Measurements from ENCODE around the gene CENPM. TPM values are rescaled to one million over a fixed set of nuclear protein-coding genes. Genes with fewer than 3 reads are reported as not detected.

CENPM gene
- total and polyA plus RNA-seq, 4 donors = 0.17 to 26.3 (median 2.3) TPM

DNA sequence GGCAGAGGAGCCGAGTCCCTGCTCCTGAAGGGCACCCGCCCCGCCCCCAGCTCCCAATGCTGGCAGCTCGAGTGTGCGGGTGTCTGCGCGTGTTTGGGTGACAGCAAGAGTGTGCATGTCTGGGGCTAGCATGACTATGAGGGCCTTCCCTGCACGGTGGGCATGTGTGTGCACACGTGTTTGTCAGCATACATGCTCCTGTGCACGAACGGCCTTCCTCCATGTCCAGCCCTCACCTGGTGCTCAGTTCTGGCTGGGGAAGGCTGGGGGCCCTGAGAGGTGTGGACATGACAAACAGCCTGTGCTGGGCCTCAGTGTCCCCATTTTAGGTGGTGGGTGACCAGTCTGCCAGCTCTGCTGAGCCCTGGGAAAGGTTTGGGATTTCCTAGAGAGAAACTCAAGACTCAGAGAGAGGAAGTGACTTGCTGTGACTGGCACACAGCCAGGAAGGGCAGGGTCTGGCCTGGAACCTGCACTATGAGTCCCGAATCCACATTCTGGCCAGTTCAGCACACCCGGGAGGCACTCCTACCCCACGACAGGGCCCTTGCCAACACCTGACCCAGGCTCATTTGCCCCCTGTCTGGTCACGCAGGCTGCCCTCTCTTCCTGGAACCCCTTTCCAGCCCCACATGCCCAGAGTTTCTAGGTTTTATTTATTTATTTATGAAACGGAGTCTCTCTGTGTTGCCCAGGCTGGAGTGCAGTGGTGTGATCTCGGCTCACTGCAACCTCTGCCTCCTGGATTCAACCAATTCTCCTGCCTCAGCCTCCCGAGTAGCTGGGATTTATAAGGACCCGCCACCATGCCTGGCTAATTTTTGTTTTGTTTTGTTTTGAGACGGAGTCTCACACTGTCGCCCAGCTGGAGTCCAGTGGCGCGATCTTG is 28.8 kb downstream of the CENPM start:
- no peak overlapping the region for H3K27ac ChIP-seq (ENCODE audit: low read depth in 1 of 2, low read length in 2 of 2)
- 64% methylated on average over 23 of the region's 23 CpGs for WGBS
- H3K36me3 ChIP-seq (ENCODE audit: control insufficient read depth in 4 of 4, insufficient read depth in 3 of 4, low read depth in 1 of 4, low read length in 3 of 4) = no peaks in the 10 kb centered on the region
- H3K9ac ChIP-seq (ENCODE audit: low read depth in 1 of 2, low read length in 2 of 2) = no peak overlapping the region
- no peak for TF ChIP-seq SP1 (IDR thresholded peaks at IDR 0.05)
- no peak for TF ChIP-seq NR2F2 (IDR thresholded peaks at IDR 0.05)
- TF ChIP-seq, protein P1, sequence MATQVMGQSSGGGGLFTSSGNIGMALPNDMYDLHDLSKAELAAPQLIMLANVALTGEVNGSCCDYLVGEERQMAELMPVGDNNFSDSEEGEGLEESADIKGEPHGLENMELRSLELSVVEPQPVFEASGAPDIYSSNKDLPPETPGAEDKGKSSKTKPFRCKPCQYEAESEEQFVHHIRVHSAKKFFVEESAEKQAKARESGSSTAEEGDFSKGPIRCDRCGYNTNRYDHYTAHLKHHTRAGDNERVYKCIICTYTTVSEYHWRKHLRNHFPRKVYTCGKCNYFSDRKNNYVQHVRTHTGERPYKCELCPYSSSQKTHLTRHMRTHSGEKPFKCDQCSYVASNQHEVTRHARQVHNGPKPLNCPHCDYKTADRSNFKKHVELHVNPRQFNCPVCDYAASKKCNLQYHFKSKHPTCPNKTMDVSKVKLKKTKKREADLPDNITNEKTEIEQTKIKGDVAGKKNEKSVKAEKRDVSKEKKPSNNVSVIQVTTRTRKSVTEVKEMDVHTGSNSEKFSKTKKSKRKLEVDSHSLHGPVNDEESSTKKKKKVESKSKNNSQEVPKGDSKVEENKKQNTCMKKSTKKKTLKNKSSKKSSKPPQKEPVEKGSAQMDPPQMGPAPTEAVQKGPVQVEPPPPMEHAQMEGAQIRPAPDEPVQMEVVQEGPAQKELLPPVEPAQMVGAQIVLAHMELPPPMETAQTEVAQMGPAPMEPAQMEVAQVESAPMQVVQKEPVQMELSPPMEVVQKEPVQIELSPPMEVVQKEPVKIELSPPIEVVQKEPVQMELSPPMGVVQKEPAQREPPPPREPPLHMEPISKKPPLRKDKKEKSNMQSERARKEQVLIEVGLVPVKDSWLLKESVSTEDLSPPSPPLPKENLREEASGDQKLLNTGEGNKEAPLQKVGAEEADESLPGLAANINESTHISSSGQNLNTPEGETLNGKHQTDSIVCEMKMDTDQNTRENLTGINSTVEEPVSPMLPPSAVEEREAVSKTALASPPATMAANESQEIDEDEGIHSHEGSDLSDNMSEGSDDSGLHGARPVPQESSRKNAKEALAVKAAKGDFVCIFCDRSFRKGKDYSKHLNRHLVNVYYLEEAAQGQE (IDR thresholded peaks at IDR 0.05) = no peak
- no peak for TF ChIP-seq FOXA2 (IDR thresholded peaks at IDR 0.05)
- no peak for TF ChIP-seq GABPA (IDR thresholded peaks at IDR 0.05 in 1 of 2, conservative IDR thresholded peaks at IDR 0.05 in 1 of 2)
- TF ChIP-seq RAD21 (IDR thresholded peaks at IDR 0.05) = no peak
- TF ChIP-seq, protein P2, sequence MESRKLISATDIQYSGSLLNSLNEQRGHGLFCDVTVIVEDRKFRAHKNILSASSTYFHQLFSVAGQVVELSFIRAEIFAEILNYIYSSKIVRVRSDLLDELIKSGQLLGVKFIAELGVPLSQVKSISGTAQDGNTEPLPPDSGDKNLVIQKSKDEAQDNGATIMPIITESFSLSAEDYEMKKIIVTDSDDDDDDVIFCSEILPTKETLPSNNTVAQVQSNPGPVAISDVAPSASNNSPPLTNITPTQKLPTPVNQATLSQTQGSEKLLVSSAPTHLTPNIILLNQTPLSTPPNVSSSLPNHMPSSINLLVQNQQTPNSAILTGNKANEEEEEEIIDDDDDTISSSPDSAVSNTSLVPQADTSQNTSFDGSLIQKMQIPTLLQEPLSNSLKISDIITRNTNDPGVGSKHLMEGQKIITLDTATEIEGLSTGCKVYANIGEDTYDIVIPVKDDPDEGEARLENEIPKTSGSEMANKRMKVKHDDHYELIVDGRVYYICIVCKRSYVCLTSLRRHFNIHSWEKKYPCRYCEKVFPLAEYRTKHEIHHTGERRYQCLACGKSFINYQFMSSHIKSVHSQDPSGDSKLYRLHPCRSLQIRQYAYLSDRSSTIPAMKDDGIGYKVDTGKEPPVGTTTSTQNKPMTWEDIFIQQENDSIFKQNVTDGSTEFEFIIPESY (IDR thresholded peaks at IDR 0.05) = no peak
- no peak for TF ChIP-seq YY1 (IDR thresholded peaks at IDR 0.05)
- H3K9me3 ChIP-seq (ENCODE audit: control insufficient read depth in 4 of 4, low read length in 3 of 4) = no peaks in the 10 kb centered on the region
- peaks cover 0 to 11% (median 5%) of the 10 kb centered on the region in 4 donors for H3K27me3 ChIP-seq (ENCODE audit: control insufficient read depth in 4 of 4, insufficient read depth in 4 of 4, low read length in 3 of 4)
- DNase-seq (ENCODE audit: low spot score) = peak; percentile 46
- H3K4me3 ChIP-seq (ENCODE audit: low read depth in 1 of 3, low read length in 3 of 3) = no peak overlapping the region
- peaks cover 0 to 24% (median 11%) of the 10 kb centered on the region in 4 donors for H3K4me1 ChIP-seq (ENCODE audit: control insufficient read depth in 4 of 4, insufficient read depth in 4 of 4, low read length in 3 of 4)

DNA sequence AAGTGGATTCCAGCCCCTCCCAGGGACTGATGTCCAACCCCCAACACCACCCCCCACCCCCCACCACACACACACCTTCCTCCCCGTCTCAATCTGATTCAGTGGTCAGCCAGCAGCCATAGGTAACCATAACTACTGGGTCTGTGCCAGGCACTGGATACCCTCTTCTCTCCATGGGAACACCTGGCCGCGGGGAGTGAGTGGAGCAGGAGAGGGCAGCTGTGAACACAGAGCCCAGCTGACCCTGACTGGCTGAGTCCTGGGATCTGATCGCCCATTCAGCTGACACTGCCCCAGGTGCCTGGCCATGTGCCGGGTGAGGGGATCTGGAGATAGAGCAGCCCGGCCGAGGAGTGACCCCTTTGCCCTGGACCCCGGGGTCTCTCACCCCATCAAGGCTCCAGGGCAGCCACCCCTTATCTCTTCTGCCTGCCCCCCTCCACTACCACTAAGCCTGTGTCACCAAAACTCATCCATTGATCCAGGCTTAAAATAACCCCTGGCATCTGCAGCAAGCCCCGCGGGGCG is 29.5 kb downstream of the CENPM start:
- H3K4me3 ChIP-seq (ENCODE audit: low read depth in 1 of 3, low read length in 3 of 3) = no peak overlapping the region
- TF ChIP-seq SP1 (IDR thresholded peaks at IDR 0.05) (no peak), FOXA2 (IDR thresholded peaks at IDR 0.05) (no peak), GABPA (IDR thresholded peaks at IDR 0.05 in 1 of 2, conservative IDR thresholded peaks at IDR 0.05 in 1 of 2) (no peak), NR2F2 (IDR thresholded peaks at IDR 0.05) (no peak), FOXA1 (IDR thresholded peaks at IDR 0.05) (no peak), RAD21 (IDR thresholded peaks at IDR 0.05) (no peak), JUND (IDR thresholded peaks at IDR 0.05) (no peak), TAF1 (conservative IDR thresholded peaks at IDR 0.05) (no peak)
- TF ChIP-seq, protein P3, sequence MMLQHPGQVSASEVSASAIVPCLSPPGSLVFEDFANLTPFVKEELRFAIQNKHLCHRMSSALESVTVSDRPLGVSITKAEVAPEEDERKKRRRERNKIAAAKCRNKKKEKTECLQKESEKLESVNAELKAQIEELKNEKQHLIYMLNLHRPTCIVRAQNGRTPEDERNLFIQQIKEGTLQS (IDR thresholded peaks at IDR 0.05) = no peak
- TF ChIP-seq, protein P1 (IDR thresholded peaks at IDR 0.05) = no peak
- TF ChIP-seq, protein P4, sequence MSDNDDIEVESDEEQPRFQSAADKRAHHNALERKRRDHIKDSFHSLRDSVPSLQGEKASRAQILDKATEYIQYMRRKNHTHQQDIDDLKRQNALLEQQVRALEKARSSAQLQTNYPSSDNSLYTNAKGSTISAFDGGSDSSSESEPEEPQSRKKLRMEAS (IDR thresholded peaks at IDR 0.05) = no peak
- TF ChIP-seq, protein P2 (IDR thresholded peaks at IDR 0.05) = no peak
- no peaks in the 10 kb centered on the region for H3K9me3 ChIP-seq (ENCODE audit: control insufficient read depth in 4 of 4, low read length in 3 of 4)
- no peak overlapping the region for H3K27ac ChIP-seq (ENCODE audit: low read depth in 1 of 2, low read length in 2 of 2)
- 56% methylated on average over 11 of the region's 11 CpGs for WGBS
- no peak overlapping the region for H3K9ac ChIP-seq (ENCODE audit: low read depth in 1 of 2, low read length in 2 of 2)
- DNase-seq (ENCODE audit: low spot score) = no peak
- no peaks in the 10 kb centered on the region for H3K36me3 ChIP-seq (ENCODE audit: control insufficient read depth in 4 of 4, insufficient read depth in 3 of 4, low read depth in 1 of 4, low read length in 3 of 4)
- peaks cover 0 to 24% (median 11%) of the 10 kb centered on the region in 4 donors for H3K4me1 ChIP-seq (ENCODE audit: control insufficient read depth in 4 of 4, insufficient read depth in 4 of 4, low read length in 3 of 4)
- H3K27me3 ChIP-seq (ENCODE audit: control insufficient read depth in 4 of 4, insufficient read depth in 4 of 4, low read length in 3 of 4) = peaks cover 0 to 12% (median 7%) of the 10 kb centered on the region in 4 donors
